Measurements from ENCODE around the gene CACNA1B. TPM values are rescaled to one million over a fixed set of nuclear protein-coding genes. Genes with fewer than 3 reads are reported as not detected.

The CACNA1B gene
- total and polyA plus RNA-seq, 9 of the 15 experiments (the other 6 are each of a cell fraction or from before 2014, with no cell fraction given): 0.01 to 0.04 TPM; not detected in 7

- no peak for TF ChIP-seq SUPT5H (IDR thresholded peaks at IDR 0.05)
- no peak for TF ChIP-seq ZNF133 (CRISPR knock-in tag; IDR thresholded peaks at IDR 0.05)
- TF ChIP-seq SNIP1 (IDR thresholded peaks at IDR 0.05; ENCODE audit: low read depth): no peak
- TF ChIP-seq ZNF551 (CRISPR knock-in tag; IDR thresholded peaks at IDR 0.05): no peak
- TF ChIP-seq HMGXB4 (CRISPR knock-in tag; IDR thresholded peaks at IDR 0.05): no peak
- no peak for TF ChIP-seq CTBP1 (IDR thresholded peaks at IDR 0.05; ENCODE audit: borderline replicate concordance)
- no peak for TF ChIP-seq FOXM1 (IDR thresholded peaks at IDR 0.05; ENCODE audit: low read depth)
- TF ChIP-seq FOXM1 (CRISPR knock-in tag; IDR thresholded peaks at IDR 0.05; ENCODE audit: low read depth): no peak
- no peak for TF ChIP-seq ZBTB43 (CRISPR knock-in tag; IDR thresholded peaks at IDR 0.05)
- TF ChIP-seq ZFPM2 (CRISPR knock-in tag; IDR thresholded peaks at IDR 0.05): no peak
- TF ChIP-seq ZNF121 (CRISPR knock-in tag; conservative IDR thresholded peaks at IDR 0.05): no peak
- Histone ChIP-seq H3K4me3 (no peak overlapping the region), H3K79me2 (ENCODE audit: control insufficient read depth, insufficient read depth, low read length) (no peaks in the 10 kb centered on the region), H3K9ac (ENCODE audit: insufficient read depth in 1 of 2, low read depth in 2 of 2, low read length in 2 of 2) (no peak overlapping the region), H4K20me1 (replicated peaks; ENCODE audit: control insufficient read depth, insufficient read depth, low read length) (peaks cover 7% of the 10 kb centered on the region), H3K9me3 (replicated peaks; ENCODE audit: control insufficient read depth, insufficient read depth, low read depth, low read length) (no peaks in the 10 kb centered on the region), H3K4me1 (replicated peaks in 1 of 2; ENCODE audit: control insufficient read depth in 2 of 2, insufficient read depth in 2 of 2, low read length in 2 of 2) (peaks cover 0 to under 1% of the 10 kb centered on the region in 2 experiments; a peak in 1 of 5 replicates), H3K27me3 (ENCODE audit: control insufficient read depth in 2 of 2, insufficient read depth in 2 of 2, low read length in 2 of 2) (peaks cover 3 to 75% of the 10 kb centered on the region in 2 experiments; a peak in 4 of 5 replicates), H3K4me2 (ENCODE audit: insufficient read depth, low read length) (no peak overlapping the region), H3K36me3 (ENCODE audit: control insufficient read depth, insufficient read depth, low read length) (no peaks in the 10 kb centered on the region), H2AFZ (ENCODE audit: low read depth, low read length) (no peak overlapping the region), H3K9me1 (ENCODE audit: control insufficient read depth, insufficient read depth, low read length) (no peaks in the 10 kb centered on the region), H3K27ac (ENCODE audit: extremely low read depth, low read depth, low read length) (no peak overlapping the region)
- intact Hi-C loops (cut with micrococcal nuclease) (no loop called here), in situ Hi-C loops (cut with MboI) (no loop called here)
- ChIA-PET POLR2A (no interaction called here), CTCF (ENCODE audit: low intra/inter-chr PET ratio) (no interaction called here)
- no peak for ATAC-seq
- FAIRE-seq: no peak
- no TSS peak for BruUV-seq (replicated peaks)
- whole genome bisulfite sequencing (ENCODE audit: insufficient coverage, low coverage, missing lambda C conversion rate): 0% methylated on average over 2 of the region's 2 CpGs
- DNase-seq (ENCODE audit: extremely low read depth in 1 of 4, low spot score in 3 of 4): peak in 2 of 4 experiments; percentile 4
These were observed 135.7 kb downstream of the CACNA1B start for GRCh38 chr9:138013273-138013672.
